Hepatocyte (in vitro differentiated cells): ENCODE data around the gene MLH3.

Experiments
- CTCF ChIP-seq: fragments of 200-600 bp; sonication (generic); IDR thresholded peaks from 2 replicates; pipeline ENCODE4 v1.5.1; 2016; ENCODE audit warnings: antibody characterized with exemption, mild to moderate bottlenecking; ENCODE audit not compliant: poor library complexity
- EZH2 ChIP-seq: fragments of 200-600 bp; sonication (generic); IDR thresholded peaks from 2 replicates; pipeline ENCODE4 v1.6.1; 2016; ENCODE audit warnings: antibody characterized with exemption, mild to moderate bottlenecking, borderline replicate concordance

DNA sequence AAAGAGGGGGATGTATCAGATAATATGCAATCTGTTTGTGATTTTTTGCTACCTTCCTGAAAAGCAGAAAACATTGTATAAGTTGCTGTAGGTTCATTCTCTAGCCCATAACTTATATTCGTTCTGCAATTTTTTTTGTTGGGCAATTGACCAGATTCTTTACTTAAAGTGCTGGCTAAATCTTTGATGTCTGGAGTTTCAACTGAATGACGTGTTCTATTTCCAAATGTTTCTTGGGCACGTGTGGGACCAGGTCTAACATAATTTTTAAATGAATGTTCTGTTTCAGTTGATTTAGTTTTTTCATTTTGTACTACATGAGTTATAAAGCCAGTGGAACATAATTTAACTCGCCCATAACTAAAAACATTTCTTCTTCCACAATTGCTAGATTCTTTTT is 3.8 kb downstream of the MLH3 start:
- TF ChIP-seq CTCF: no peak
- TF ChIP-seq EZH2: no peak
